Ishikawa (cell line): ENCODE data around the gene THAP8.

ENCODE experiments used
- CEBPB ChIP-seq: IDR thresholded peaks from 2 replicates; pipeline ENCODE4 v1.6.1; 2012
- CREB1 ChIP-seq: IDR thresholded peaks from 2 replicates; pipeline ENCODE4 v1.6.1; 2012; ENCODE audit warnings: low read depth
- EGR1 ChIP-seq: IDR thresholded peaks from 2 replicates; pipeline ENCODE4 v1.6.1; 2012
- EP300 ChIP-seq: IDR thresholded peaks from 2 replicates; pipeline ENCODE4 v1.6.1; 2012; ENCODE audit warnings: borderline replicate concordance
- FOXM1 ChIP-seq: IDR thresholded peaks from 2 replicates; pipeline ENCODE4 v1.6.1; 2012; ENCODE audit warnings: low read depth, borderline replicate concordance
- NFIC ChIP-seq: IDR thresholded peaks from 2 replicates; pipeline ENCODE4 v1.6.1; 2012
- RAD21 ChIP-seq: IDR thresholded peaks from 2 replicates; pipeline ENCODE4 v1.6.1; 2012; ENCODE audit warnings: low read depth
- TAF1 ChIP-seq: IDR thresholded peaks from 2 replicates; pipeline ENCODE4 v1.6.1; 2012; ENCODE audit warnings: low read depth, mild to moderate bottlenecking
- TCF12 ChIP-seq: IDR thresholded peaks from 2 replicates; pipeline ENCODE4 v1.6.1; 2012; ENCODE audit warnings: low read depth
- TEAD4 ChIP-seq: IDR thresholded peaks from 2 replicates; pipeline ENCODE4 v1.6.1; 2012
- YY1 ChIP-seq: IDR thresholded peaks from 2 replicates; pipeline ENCODE4 v1.6.1; 2012; ENCODE audit warnings: low read depth
- ZBTB7A ChIP-seq: IDR thresholded peaks from 2 replicates; pipeline ENCODE4 v1.6.1; 2012; ENCODE audit warnings: low read depth
- TF ChIP-seq, protein P1 (sequence below): IDR thresholded peaks from 2 replicates; pipeline ENCODE4 v1.6.1; 2012
- TF ChIP-seq, protein P2 (sequence below): IDR thresholded peaks from 2 replicates; pipeline ENCODE4 v1.6.1; 2012; ENCODE audit warnings: low read depth, mild to moderate bottlenecking
- TF ChIP-seq, protein P3 (sequence below): IDR thresholded peaks from 2 replicates; pipeline ENCODE4 v1.6.1; 2012

Gene THAP8

GRCh38 chr19:36028313-36029041 lies 25.6 kb downstream of the THAP8 start:
- TF ChIP-seq, protein P1, sequence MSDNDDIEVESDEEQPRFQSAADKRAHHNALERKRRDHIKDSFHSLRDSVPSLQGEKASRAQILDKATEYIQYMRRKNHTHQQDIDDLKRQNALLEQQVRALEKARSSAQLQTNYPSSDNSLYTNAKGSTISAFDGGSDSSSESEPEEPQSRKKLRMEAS: no peak
- TF ChIP-seq, protein P2, sequence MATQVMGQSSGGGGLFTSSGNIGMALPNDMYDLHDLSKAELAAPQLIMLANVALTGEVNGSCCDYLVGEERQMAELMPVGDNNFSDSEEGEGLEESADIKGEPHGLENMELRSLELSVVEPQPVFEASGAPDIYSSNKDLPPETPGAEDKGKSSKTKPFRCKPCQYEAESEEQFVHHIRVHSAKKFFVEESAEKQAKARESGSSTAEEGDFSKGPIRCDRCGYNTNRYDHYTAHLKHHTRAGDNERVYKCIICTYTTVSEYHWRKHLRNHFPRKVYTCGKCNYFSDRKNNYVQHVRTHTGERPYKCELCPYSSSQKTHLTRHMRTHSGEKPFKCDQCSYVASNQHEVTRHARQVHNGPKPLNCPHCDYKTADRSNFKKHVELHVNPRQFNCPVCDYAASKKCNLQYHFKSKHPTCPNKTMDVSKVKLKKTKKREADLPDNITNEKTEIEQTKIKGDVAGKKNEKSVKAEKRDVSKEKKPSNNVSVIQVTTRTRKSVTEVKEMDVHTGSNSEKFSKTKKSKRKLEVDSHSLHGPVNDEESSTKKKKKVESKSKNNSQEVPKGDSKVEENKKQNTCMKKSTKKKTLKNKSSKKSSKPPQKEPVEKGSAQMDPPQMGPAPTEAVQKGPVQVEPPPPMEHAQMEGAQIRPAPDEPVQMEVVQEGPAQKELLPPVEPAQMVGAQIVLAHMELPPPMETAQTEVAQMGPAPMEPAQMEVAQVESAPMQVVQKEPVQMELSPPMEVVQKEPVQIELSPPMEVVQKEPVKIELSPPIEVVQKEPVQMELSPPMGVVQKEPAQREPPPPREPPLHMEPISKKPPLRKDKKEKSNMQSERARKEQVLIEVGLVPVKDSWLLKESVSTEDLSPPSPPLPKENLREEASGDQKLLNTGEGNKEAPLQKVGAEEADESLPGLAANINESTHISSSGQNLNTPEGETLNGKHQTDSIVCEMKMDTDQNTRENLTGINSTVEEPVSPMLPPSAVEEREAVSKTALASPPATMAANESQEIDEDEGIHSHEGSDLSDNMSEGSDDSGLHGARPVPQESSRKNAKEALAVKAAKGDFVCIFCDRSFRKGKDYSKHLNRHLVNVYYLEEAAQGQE: no peak
- TF ChIP-seq TCF12 (no peak), EGR1 (no peak), CREB1 (no peak), FOXM1 (no peak), YY1 (no peak), RAD21 (no peak), TEAD4 (no peak), TAF1 (no peak), CEBPB (no peak), ZBTB7A (no peak), EP300 (no peak), NFIC (no peak)
- TF ChIP-seq, protein P3, sequence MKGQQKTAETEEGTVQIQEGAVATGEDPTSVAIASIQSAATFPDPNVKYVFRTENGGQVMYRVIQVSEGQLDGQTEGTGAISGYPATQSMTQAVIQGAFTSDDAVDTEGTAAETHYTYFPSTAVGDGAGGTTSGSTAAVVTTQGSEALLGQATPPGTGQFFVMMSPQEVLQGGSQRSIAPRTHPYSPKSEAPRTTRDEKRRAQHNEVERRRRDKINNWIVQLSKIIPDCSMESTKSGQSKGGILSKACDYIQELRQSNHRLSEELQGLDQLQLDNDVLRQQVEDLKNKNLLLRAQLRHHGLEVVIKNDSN: no peak

GRCh38 chr19:36027696-36028095 lies 26.4 kb downstream of the THAP8 start:
- TF ChIP-seq ZBTB7A (no peak), EGR1 (no peak), RAD21 (no peak), FOXM1 (no peak), EP300 (no peak), CREB1 (no peak), NFIC (no peak), YY1 (no peak), TCF12 (no peak), TEAD4 (no peak), CEBPB (no peak), TAF1 (no peak)
- TF ChIP-seq, protein P3: no peak
- TF ChIP-seq, protein P2: no peak
- TF ChIP-seq, protein P1: no peak

- TF ChIP-seq YY1: no peak
- no peak for TF ChIP-seq RAD21
- TF ChIP-seq, protein P1: no peak
- no peak for TF ChIP-seq CEBPB
- TF ChIP-seq ZBTB7A: no peak
- no peak for TF ChIP-seq TAF1
- no peak for TF ChIP-seq FOXM1
- TF ChIP-seq, protein P3: no peak
- no peak for TF ChIP-seq CREB1
- no peak for TF ChIP-seq NFIC
- TF ChIP-seq EGR1: no peak
- no peak for TF ChIP-seq TCF12
Observed at GRCh38 chr19:36026091-36026876, 27.8 kb downstream of the THAP8 start.

DNA sequence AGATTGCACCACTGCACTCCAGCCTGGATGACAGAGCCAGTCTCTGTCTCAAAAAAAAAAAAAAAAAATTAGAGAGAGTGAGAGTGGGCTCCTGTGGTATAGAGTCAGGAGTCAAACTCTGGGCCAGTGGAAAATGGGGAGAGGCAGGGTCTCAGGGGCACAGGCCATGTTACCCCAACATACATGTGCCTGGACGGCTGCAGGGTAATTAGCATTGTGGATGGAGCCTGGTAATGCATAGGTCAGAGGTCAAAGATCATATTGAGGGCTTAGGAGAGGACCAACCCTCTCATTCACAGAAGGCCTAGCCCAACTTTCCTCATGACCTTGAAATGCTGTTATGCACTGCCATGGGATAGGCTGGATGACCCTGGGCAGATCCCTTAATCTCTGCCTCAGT lies 28.5 kb downstream of the THAP8 start:
- TF ChIP-seq TEAD4 (no peak), EGR1 (no peak), YY1 (no peak), TAF1 (no peak), FOXM1 (no peak), CEBPB (no peak), NFIC (no peak), ZBTB7A (no peak)
- TF ChIP-seq, protein P2: no peak
- TF ChIP-seq, protein P1: no peak
